Trophoblast cell (in vitro differentiated cells and primary cell): ENCODE measurements around the gene SYNJ1.
"Not testable (repeated sequence)": the region's sequence is repeated elsewhere in the genome, so short reads cannot be mapped to it uniquely, and the experiment has no call there.

Source experiments
- DNase-seq, 2 donors: peaks; one replicate each; pipeline ENCODE4 v3.0.0-alpha.2; 2016
- H2AFZ ChIP-seq: 2 replicates; pipeline ENCODE4 v1.6.1; 2013; ENCODE audit warnings: low read length, moderate library complexity, mild to moderate bottlenecking; ENCODE audit not compliant: insufficient read depth, poor library complexity
- H2AK5ac ChIP-seq: 2 replicates; pipeline ENCODE4 v1.6.1; 2013; ENCODE audit warnings: mild to moderate bottlenecking, low read length
- H2BK120ac ChIP-seq: 2 replicates; pipeline ENCODE4 v1.6.1; 2013; ENCODE audit warnings: low read length, mild to moderate bottlenecking, moderate library complexity; ENCODE audit not compliant: insufficient read depth, poor library complexity
- H2BK12ac ChIP-seq: 2 replicates; pipeline ENCODE4 v1.6.1; 2013; ENCODE audit warnings: mild to moderate bottlenecking, low read length, moderate library complexity
- H2BK5ac ChIP-seq: 2 replicates; pipeline ENCODE4 v1.6.1; 2013; ENCODE audit warnings: low read length, low read depth, moderate library complexity, mild to moderate bottlenecking; ENCODE audit not compliant: poor library complexity
- H3K14ac ChIP-seq: 2 replicates; pipeline ENCODE4 v1.6.1; 2013; ENCODE audit warnings: mild to moderate bottlenecking, low read length
- H3K18ac ChIP-seq: 2 replicates; pipeline ENCODE4 v1.6.1; 2013; ENCODE audit warnings: mild to moderate bottlenecking, low read length
- H3K23ac ChIP-seq: 2 replicates; pipeline ENCODE4 v1.6.1; 2013; ENCODE audit warnings: low read length
- H3K27ac ChIP-seq: 2 replicates; pipeline ENCODE4 v1.5.1; 2013; ENCODE audit warnings: low read depth, mild to moderate bottlenecking, inconsistent platforms, low read length, moderate library complexity
- H3K27me3 ChIP-seq: 2 replicates; pipeline ENCODE4 v1.6.1; 2013; ENCODE audit warnings: inconsistent platforms, mild to moderate bottlenecking, low read length, moderate library complexity; ENCODE audit not compliant: insufficient read depth
- H3K36me3 ChIP-seq, 2 experiments: 1 replicate in 1 of 2; 2 replicates in 1 of 2; pipeline ENCODE4 v1.6.1; 2013; ENCODE audit warnings: low read length in 2 of 2, mild to moderate bottlenecking in 2 of 2, moderate library complexity in 1 of 2; ENCODE audit not compliant: insufficient read depth in 2 of 2, control insufficient read depth in 1 of 2
- H3K4ac ChIP-seq: 2 replicates; pipeline ENCODE4 v1.6.1; 2013; ENCODE audit warnings: low read depth, mild to moderate bottlenecking, low read length, moderate library complexity
- H3K4me1 ChIP-seq, 2 experiments: 1 replicate in 1 of 2; 2 replicates in 1 of 2; pipeline ENCODE4 v1.6.1; 2013; ENCODE audit warnings: low read length in 2 of 2, mild to moderate bottlenecking in 2 of 2, moderate library complexity in 1 of 2; ENCODE audit not compliant: insufficient read depth in 2 of 2, control insufficient read depth in 1 of 2
- H3K4me2 ChIP-seq: 2 replicates; pipeline ENCODE4 v1.6.1; 2013; ENCODE audit warnings: inconsistent platforms, mild to moderate bottlenecking, low read length, moderate library complexity
- H3K4me3 ChIP-seq: 2 replicates; pipeline ENCODE4 v1.5.1; 2013; ENCODE audit warnings: mild to moderate bottlenecking, low read depth, low read length, inconsistent platforms
- H3K79me1 ChIP-seq: one replicate; pipeline ENCODE4 v1.6.1; 2013; ENCODE audit warnings: low read length
- H3K79me2 ChIP-seq: 2 replicates; pipeline ENCODE4 v1.6.1; 2013; ENCODE audit warnings: low read length, mild to moderate bottlenecking; ENCODE audit not compliant: control insufficient read depth, insufficient read depth, poor library complexity
- H3K9ac ChIP-seq: 2 replicates; pipeline ENCODE4 v1.6.1; 2013; ENCODE audit warnings: mild to moderate bottlenecking, low read length
- H3K9me3 ChIP-seq: 2 replicates; pipeline ENCODE4 v1.6.1; 2013; ENCODE audit warnings: low read depth, mild to moderate bottlenecking, control low read depth, inconsistent platforms, low read length; ENCODE audit not compliant: insufficient read depth
- H4K12ac ChIP-seq: 2 replicates; pipeline ENCODE4 v1.6.1; 2013; ENCODE audit warnings: low read depth, mild to moderate bottlenecking, low read length, moderate library complexity
- H4K8ac ChIP-seq: 2 replicates; pipeline ENCODE4 v1.6.1; 2013; ENCODE audit warnings: low read depth, mild to moderate bottlenecking, low read length, moderate library complexity
- H4K91ac ChIP-seq: one replicate; pipeline ENCODE4 v1.6.1; 2013; ENCODE audit warnings: low read depth, mild to moderate bottlenecking, low read length, moderate library complexity
- WGBS: extraction: QIAGEN DNeasy Blood & Tissue Kit; methylation state at CpG from one replicate; pipeline ENCODE4 v1.1.7; 2013; ENCODE audit warnings: missing lambda C conversion rate; ENCODE audit not compliant: insufficient read length, insufficient coverage; ENCODE audit errors: extremely low coverage; 5-methylcytosine and 5-hydroxymethylcytosine counted together

Gene SYNJ1

DNA sequence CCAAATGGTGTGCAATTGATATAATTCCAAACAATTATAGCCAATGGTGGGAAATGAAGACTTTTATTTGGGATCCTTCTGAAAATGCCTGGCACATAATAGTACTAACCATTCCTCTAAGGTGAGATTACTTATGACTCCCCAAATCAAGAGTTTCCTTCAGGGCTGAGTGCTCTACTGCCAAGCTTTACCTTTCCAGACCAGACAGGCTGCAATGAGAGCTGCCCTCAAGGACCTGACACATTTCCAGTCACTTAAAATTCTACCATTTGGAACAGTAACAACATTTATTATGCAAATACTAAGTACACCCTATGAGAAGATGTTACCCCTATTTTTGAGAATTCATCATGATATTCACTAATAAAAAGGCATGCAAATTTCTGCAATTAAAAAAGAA, 22.6 kb upstream of the SYNJ1 start:
- Histone ChIP-seq H2AFZ (no peak overlapping the region), H4K12ac (no peak overlapping the region), H2AK5ac (no peak overlapping the region), H4K91ac (no peak overlapping the region), H2BK120ac (no peak overlapping the region), H3K27ac (no peak overlapping the region), H2BK12ac (no peak overlapping the region), H3K4me1 (no peaks in the 10 kb centered on the region), H3K4me3 (no peak overlapping the region), H3K79me2 (peaks cover 2% of the 10 kb centered on the region), H3K9ac (no peak overlapping the region), H2BK5ac (no peak overlapping the region), H3K9me3 (no peaks in the 10 kb centered on the region), H3K14ac (no peak overlapping the region), H3K36me3 (peaks cover 21 to 29% of the 10 kb centered on the region in 2 experiments), H3K18ac (no peak overlapping the region), H3K27me3 (no peaks in the 10 kb centered on the region), H3K4ac (no peak overlapping the region), H3K79me1 (no peaks in the 10 kb centered on the region), H3K23ac (no peak overlapping the region), H3K4me2 (no peak overlapping the region), H4K8ac (no peak overlapping the region)
- no peak for DNase-seq

DNA sequence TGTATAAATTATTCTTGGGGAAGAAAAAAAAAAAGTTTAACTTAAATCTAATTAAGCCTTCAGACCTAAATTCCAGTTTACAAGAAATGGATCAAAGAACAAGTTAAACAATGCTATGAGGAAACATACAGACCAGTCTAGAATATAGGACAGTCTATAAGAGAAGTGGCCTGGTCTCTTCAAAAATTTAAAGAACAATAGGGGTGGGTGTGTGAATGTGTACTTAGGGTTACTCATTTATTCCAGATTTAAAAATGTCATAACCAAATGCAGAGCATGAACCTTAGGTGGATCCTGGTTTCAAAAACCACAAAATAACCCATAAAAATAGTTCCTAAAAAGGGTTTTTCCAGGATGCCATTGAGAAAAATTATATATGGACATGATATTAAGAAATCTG, 21.8 kb upstream of the SYNJ1 start:
- Histone ChIP-seq H3K36me3 (peaks cover 21 to 27% of the 10 kb centered on the region in 2 experiments), H3K23ac (no peak overlapping the region), H2BK120ac (no peak overlapping the region), H2AFZ (no peak overlapping the region), H3K14ac (no peak overlapping the region), H3K27me3 (no peaks in the 10 kb centered on the region), H3K9ac (no peak overlapping the region), H2BK5ac (no peak overlapping the region), H3K4me2 (no peak overlapping the region), H3K79me2 (peaks cover 2% of the 10 kb centered on the region), H4K8ac (no peak overlapping the region), H4K12ac (no peak overlapping the region), H4K91ac (no peak overlapping the region), H3K18ac (no peak overlapping the region), H3K27ac (no peak overlapping the region), H3K4me1 (no peaks in the 10 kb centered on the region), H3K4me3 (no peak overlapping the region), H2BK12ac (no peak overlapping the region), H2AK5ac (no peak overlapping the region), H3K4ac (no peak overlapping the region), H3K79me1 (no peaks in the 10 kb centered on the region), H3K9me3 (no peaks in the 10 kb centered on the region)
- no peak for DNase-seq

DNA sequence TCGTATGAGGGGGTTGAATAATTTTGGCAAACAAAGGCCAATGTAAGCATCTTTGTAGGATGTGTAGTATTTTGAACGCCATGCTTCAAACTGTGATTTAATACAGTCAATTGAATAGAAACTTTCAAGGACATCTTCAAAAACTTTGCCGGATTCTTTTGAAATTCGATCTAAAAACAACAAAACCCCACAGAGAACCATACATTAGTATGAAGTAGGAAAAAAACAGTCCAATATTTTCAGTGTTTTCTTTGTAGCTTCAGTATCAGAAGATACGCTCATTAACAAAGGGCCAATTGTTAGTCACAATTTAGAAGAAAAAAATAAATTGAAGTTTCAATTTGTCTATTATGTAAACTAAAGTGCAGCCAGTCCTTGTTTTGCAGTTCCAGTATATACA, 20.7 kb upstream of the SYNJ1 start:
- Histone ChIP-seq H3K18ac (no peak overlapping the region), H3K79me1 (no peaks in the 10 kb centered on the region), H4K12ac (no peak overlapping the region), H2BK120ac (no peak overlapping the region), H3K9me3 (no peaks in the 10 kb centered on the region), H3K79me2 (peaks cover 2% of the 10 kb centered on the region), H3K27ac (no peak overlapping the region), H3K36me3 (peaks cover 22 to 28% of the 10 kb centered on the region in 2 experiments), H3K4me2 (no peak overlapping the region), H2BK5ac (no peak overlapping the region), H2BK12ac (no peak overlapping the region), H4K8ac (no peak overlapping the region), H3K9ac (no peak overlapping the region), H3K4me3 (no peak overlapping the region), H3K4me1 (no peaks in the 10 kb centered on the region), H4K91ac (no peak overlapping the region), H3K27me3 (no peaks in the 10 kb centered on the region), H3K4ac (no peak overlapping the region), H2AK5ac (no peak overlapping the region), H2AFZ (no peak overlapping the region), H3K23ac (no peak overlapping the region), H3K14ac (no peak overlapping the region)
- DNase-seq = no peak
- WGBS = no CpG with 5 or more reads among the region's 5 CpGs

DNA sequence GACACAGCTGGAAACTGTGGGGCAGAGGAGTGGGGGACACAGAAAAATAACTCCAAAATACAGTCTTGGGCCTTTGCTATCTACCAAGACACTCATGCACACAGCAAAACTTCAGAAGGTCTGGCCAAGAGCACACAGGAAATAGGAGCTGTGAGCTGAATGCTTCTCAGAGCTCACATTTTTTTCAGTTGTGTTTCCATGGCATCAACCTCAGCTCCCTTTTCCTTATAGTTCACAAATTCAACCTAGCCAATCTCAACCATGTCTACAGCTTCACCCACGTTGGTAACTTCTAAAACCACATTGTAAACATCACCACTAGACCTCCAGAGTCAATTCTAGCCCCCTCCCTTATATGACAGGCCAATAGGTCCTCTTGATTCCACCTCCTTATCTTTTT, 19.6 kb upstream of the SYNJ1 start:
- Histone ChIP-seq H2BK12ac (no peak overlapping the region), H3K4ac (no peak overlapping the region), H3K27me3 (no peaks in the 10 kb centered on the region), H2BK120ac (no peak overlapping the region), H3K4me1 (peaks cover 0 to under 1% of the 10 kb centered on the region in 2 experiments), H3K4me3 (no peak overlapping the region), H3K23ac (no peak overlapping the region), H3K4me2 (no peak overlapping the region), H3K14ac (no peak overlapping the region), H2AFZ (no peak overlapping the region), H3K36me3 (peaks cover 17 to 29% of the 10 kb centered on the region in 2 experiments), H3K18ac (no peak overlapping the region), H2AK5ac (no peak overlapping the region), H4K12ac (no peak overlapping the region), H3K9me3 (no peaks in the 10 kb centered on the region), H3K27ac (no peak overlapping the region), H3K79me1 (no peaks in the 10 kb centered on the region), H3K9ac (no peak overlapping the region), H2BK5ac (no peak overlapping the region), H4K91ac (no peak overlapping the region), H3K79me2 (peaks cover 2% of the 10 kb centered on the region), H4K8ac (no peak overlapping the region)
- DNase-seq = no peak
- no CpG with 5 or more reads among the region's 1 CpG for WGBS

DNA sequence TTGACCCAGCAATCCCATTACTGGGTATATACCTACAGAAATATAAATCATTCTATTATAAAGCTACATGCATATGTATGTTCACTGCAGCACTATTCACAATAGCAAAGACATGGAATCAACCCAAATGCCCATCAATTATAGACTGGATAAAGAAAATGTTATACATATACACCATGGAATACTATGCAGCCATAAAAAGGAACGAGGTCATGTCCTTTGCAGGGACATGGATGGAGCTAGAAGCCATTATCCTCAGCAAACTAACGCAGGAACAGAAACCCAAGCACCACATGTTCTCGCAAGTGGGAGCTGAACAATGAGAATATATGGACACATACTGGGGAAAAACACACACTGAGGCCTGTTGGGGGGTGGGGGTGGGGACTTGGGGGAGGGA, 18.9 kb upstream of the SYNJ1 start:
- not testable (repeated sequence) for H3K4me1 ChIP-seq, H2BK5ac ChIP-seq, H3K4ac ChIP-seq, H3K4me3 ChIP-seq, H2BK12ac ChIP-seq, H3K27ac ChIP-seq, H2BK120ac ChIP-seq, H3K14ac ChIP-seq, H3K4me2 ChIP-seq, H2AFZ ChIP-seq, H3K9me3 ChIP-seq, H4K12ac ChIP-seq, H4K8ac ChIP-seq, H3K9ac ChIP-seq, H3K18ac ChIP-seq, H2AK5ac ChIP-seq, H3K79me1 ChIP-seq, DNase-seq, H3K23ac ChIP-seq, H4K91ac ChIP-seq, H3K27me3 ChIP-seq, H3K79me2 ChIP-seq
- WGBS = no CpG with 5 or more reads among the region's 3 CpGs
- H3K36me3 ChIP-seq = peaks cover 15 to 29% of the 10 kb centered on the region in 2 experiments
